ENCODE measurements around the gene MSH5. TPM values are rescaled to one million over a fixed set of nuclear protein-coding genes. Genes with fewer than 3 reads are reported as not detected.

Gene MSH5
- total RNA-seq (2022) (36.6 and 43.1 TPM in 2 replicates), Bru-seq, nascent RNA (percentile 79 among the genes with signal in this experiment), BruChase-seq, experiment 1, labeled RNA remaining after a 6-hour chase (percentile 89 among the genes with signal in this experiment), BruChase-seq, experiment 2, labeled RNA remaining after a 2-hour chase (percentile 80 among the genes with signal in this experiment)
- long read RNA-seq, partial matches to known transcripts: 1 of 9 reads
- long read RNA-seq, other reads (novel, unspliced or antisense): 8 of 9 reads

DNA sequence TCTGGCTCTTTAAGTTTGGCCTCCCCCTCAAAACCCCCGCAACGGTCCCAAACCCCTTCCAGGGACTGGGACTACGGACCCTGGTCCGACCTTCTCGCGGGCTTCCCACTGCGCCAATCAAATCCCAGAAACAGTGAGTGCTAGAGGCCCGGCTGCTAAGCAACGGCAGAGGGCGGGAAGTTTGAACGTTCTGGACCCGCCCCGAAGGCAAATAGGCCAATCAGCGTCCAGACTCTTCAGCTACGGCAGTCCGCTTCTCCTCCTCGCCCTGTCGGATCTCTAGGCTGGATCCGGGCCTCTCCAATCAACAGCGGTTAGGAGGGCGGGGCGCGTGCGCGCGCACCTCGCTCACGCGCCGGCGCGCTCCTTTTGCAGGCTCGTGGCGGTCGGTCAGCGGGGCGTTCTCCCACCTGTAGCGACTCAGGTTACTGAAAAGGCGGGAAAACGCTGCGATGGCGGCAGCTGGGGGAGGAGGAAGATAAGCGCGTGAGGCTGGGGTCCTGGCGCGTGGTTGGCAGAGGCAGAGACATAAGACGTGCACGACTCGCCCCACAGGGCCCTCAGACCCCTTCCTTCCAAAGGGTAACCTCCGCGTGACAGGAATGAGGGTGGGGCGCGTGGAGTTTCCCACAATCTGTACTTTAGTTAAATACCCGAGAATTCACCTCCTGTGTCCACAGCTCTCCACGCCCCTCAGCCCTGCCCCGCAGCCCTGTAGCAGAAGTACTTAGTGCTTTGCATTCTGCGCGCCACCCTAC, at the start of gene MSH5:
Gene MSH5, plus strand, starts transcription at position 367 of the 758 bp plus-strand sequence. CDS start 462 bp downstream, outside the sequence.
- Mint-ChIP-seq H3K9me3 (ENCODE audit: unreplicated experiment) (no peaks in the 10 kb centered on the region), H3K36me3 (ENCODE audit: insufficient read depth, unreplicated experiment) (no peaks in the 10 kb centered on the region), H3K27ac (ENCODE audit: low read depth, unreplicated experiment) (peak within 1 kb of the TSS; percentile 81), H3K27me3 (ENCODE audit: insufficient read depth, unreplicated experiment) (no peaks in the 10 kb centered on the region), H3K4me3 (ENCODE audit: unreplicated experiment) (peak within 1 kb of the TSS; percentile 88), H3K4me1 (ENCODE audit: insufficient read depth, unreplicated experiment) (peaks cover 40% of the 10 kb centered on the region)
- intact Hi-C loops (cut with micrococcal nuclease): loop anchor here (2.0 kb wide), 1 partner anchor 37 kb away; the partner anchor contains the start of gene ABHD16A
- DNase-seq (ENCODE audit: unreplicated experiment): peak; percentile 99
- ChIA-PET CTCF (interaction anchor here (0.5 to 1.6 kb wide), 5 partner anchors 9 to 67 kb away, joined by 3 to 7 read pairs (median 4); partner anchors contain the start of gene LSM2), POLR2A (interaction anchor here (0.6 to 7.0 kb wide), 34 partner anchors 9 to 1537 kb away, joined by 3 to 90 read pairs (median 6); partner anchors contain the start of genes ABHD16A, B3GALT4, BAG6 and C6orf47)
- TF ChIP-seq, protein P1, sequence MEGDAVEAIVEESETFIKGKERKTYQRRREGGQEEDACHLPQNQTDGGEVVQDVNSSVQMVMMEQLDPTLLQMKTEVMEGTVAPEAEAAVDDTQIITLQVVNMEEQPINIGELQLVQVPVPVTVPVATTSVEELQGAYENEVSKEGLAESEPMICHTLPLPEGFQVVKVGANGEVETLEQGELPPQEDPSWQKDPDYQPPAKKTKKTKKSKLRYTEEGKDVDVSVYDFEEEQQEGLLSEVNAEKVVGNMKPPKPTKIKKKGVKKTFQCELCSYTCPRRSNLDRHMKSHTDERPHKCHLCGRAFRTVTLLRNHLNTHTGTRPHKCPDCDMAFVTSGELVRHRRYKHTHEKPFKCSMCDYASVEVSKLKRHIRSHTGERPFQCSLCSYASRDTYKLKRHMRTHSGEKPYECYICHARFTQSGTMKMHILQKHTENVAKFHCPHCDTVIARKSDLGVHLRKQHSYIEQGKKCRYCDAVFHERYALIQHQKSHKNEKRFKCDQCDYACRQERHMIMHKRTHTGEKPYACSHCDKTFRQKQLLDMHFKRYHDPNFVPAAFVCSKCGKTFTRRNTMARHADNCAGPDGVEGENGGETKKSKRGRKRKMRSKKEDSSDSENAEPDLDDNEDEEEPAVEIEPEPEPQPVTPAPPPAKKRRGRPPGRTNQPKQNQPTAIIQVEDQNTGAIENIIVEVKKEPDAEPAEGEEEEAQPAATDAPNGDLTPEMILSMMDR (IDR thresholded peaks at IDR 0.05; ENCODE audit: unreplicated experiment): no peak
- BruUV-seq (replicated peaks): TSS peak; percentile 56

DNA sequence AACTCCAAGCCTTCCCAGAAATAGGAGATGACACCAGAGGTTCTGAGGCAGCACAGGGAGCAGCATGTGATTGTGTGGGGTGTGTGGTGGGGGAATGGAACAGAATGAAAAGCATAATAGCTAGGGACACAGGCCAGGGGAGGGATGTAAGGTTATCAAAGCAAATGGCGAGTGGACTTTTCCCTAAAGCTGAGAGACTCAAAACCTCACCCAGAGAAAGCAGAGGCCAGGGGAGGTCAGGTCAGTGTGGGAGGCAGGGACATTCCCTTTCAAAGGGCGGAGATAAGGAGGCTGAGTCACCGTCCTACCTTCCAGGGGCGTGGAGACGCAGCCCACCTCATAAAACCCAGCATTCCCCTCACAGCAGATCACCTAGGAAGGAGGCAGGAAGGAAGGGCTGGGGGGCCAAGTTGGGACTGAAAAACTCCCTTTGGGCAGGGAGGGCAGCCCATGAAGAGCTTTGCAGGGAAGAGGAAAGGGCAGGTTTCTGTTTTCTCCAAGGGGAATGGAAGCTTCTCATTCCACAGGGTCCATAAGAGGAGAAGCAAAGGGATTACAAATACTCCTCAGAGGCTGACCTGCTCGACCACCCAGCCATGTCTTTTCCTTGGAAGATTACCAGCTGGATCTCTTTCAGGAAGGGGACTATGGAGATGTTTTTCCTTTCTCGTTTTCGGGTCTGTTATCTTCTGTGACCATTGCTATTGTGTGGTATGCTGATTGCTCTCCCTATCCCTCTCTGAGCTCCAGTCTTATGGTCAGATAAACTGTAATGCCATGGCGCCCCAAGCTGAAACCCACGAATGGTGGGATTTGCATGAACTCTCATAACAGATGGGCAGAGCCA, 49.4 kb upstream of the MSH5 start:
- ChIA-PET POLR2A (interaction anchor here (0.6 to 3.4 kb wide), 5 partner anchors 9 to 1008 kb away, joined by 3 to 19 read pairs (median 4); partner anchors contain the start of genes ABHD16A and LY6G5C), CTCF (interaction anchor here (0.5 to 2.2 kb wide), 9 partner anchors 9 to 1918 kb away, joined by 3 to 9 read pairs (median 3); partner anchors contain the start of genes ABHD16A and LY6G5C)
- H3K4me1 Mint-ChIP-seq (ENCODE audit: insufficient read depth, unreplicated experiment): peaks cover 6% of the 10 kb centered on the region
- H3K36me3 Mint-ChIP-seq (ENCODE audit: insufficient read depth, unreplicated experiment): peaks cover 57% of the 10 kb centered on the region
- DNase-seq (ENCODE audit: unreplicated experiment): no peak
- TF ChIP-seq, protein P1 (IDR thresholded peaks at IDR 0.05; ENCODE audit: unreplicated experiment): no peak
- no TSS peak for BruUV-seq (replicated peaks)
- no peak overlapping the region for H3K4me3 Mint-ChIP-seq (ENCODE audit: unreplicated experiment)
- H3K27me3 Mint-ChIP-seq (ENCODE audit: insufficient read depth, unreplicated experiment): no peaks in the 10 kb centered on the region
- peak overlapping the region; percentile 33 for H3K27ac Mint-ChIP-seq (ENCODE audit: low read depth, unreplicated experiment)
- intact Hi-C loops (cut with micrococcal nuclease): no loop called here
- no peaks in the 10 kb centered on the region for H3K9me3 Mint-ChIP-seq (ENCODE audit: unreplicated experiment)

- Mint-ChIP-seq H3K4me1 (ENCODE audit: insufficient read depth, unreplicated experiment) (peaks cover 6% of the 10 kb centered on the region), H3K9me3 (ENCODE audit: unreplicated experiment) (no peaks in the 10 kb centered on the region), H3K27ac (ENCODE audit: low read depth, unreplicated experiment) (no peak overlapping the region), H3K4me3 (ENCODE audit: unreplicated experiment) (no peak overlapping the region), H3K27me3 (ENCODE audit: insufficient read depth, unreplicated experiment) (no peaks in the 10 kb centered on the region), H3K36me3 (ENCODE audit: insufficient read depth, unreplicated experiment) (peaks cover 57% of the 10 kb centered on the region)
- no TSS peak for BruUV-seq (replicated peaks)
- intact Hi-C loops (cut with micrococcal nuclease): no loop called here
- POLR2A ChIA-PET: interaction anchor here (0.5 to 3.4 kb wide), 5 partner anchors 11 to 1009 kb away, joined by 4 to 19 read pairs (median 5); partner anchors contain the start of gene ABHD16A
- CTCF ChIA-PET: interaction anchor here (0.5 to 2.2 kb wide), 8 partner anchors 10 to 1917 kb away, joined by 3 to 9 read pairs (median 3); partner anchors contain the start of genes ABHD16A and LY6G5C
- no peak for DNase-seq (ENCODE audit: unreplicated experiment)
- TF ChIP-seq, protein P1 (IDR thresholded peaks at IDR 0.05; ENCODE audit: unreplicated experiment): no peak
Observed at GRCh38 chr6:31691078-31691463, 48.7 kb upstream of the MSH5 start.

Data from MCF 10A (cell line).